ENCODE results near the gene ATP6V0A4. TPM values are rescaled to one million over a fixed set of nuclear protein-coding genes. Genes with fewer than 3 reads are reported as not detected.
"Not testable (repeated sequence)": the region's sequence is repeated elsewhere in the genome, so short reads cannot be mapped to it uniquely, and the experiment has no call there.

ATP6V0A4 gene
- total RNA-seq, 1 donor from 2014 or later, result not detected

DNA sequence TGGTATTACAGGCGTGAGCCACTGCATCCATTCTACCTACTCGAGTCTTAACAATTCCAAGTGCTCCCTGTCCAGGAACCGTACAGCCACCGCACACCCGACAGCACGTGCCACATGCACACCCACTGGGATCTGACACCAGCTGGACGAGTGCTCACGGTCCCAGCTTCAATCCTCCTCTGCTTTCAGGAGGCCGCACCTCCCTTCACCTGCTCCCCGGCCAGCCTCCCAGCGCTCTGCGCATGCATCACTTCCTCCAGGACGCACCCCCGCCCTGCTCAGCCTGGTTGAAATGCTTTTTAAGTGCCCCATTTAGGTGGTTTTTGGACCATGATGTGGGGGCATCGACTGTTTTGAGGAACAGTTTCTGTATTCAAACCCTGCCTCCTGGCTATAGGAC lies 47.5 kb downstream of the ATP6V0A4 start:
- DNase-seq, result no peak

GRCh38 chr7:138749960-138750359 lies 48.0 kb downstream of the ATP6V0A4 start:
- DNase-seq, result no peak

- DNase-seq, result no peak
Measured at GRCh38 chr7:138748666-138749065, 49.3 kb downstream of the ATP6V0A4 start.

DNA sequence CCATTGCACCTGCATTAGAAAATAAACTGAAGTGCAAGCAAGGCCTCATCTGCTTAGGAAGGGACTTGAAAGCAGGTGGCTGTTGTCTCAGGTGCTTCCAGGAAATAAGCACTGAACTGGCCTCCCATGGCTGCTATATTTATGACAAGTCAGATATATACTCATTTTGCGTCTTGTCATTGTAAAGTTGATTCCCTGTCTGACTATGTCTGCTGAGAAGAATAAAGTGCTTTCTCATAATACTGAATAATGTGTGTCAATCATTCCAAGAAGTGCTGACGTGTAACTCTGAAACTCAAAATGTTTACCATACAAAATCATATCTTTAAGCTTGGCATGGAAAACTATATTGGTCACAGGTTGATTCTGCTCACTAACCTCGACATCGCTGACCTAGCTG lies 51.9 kb downstream of the ATP6V0A4 start:
- DNase-seq, result no peak

DNA sequence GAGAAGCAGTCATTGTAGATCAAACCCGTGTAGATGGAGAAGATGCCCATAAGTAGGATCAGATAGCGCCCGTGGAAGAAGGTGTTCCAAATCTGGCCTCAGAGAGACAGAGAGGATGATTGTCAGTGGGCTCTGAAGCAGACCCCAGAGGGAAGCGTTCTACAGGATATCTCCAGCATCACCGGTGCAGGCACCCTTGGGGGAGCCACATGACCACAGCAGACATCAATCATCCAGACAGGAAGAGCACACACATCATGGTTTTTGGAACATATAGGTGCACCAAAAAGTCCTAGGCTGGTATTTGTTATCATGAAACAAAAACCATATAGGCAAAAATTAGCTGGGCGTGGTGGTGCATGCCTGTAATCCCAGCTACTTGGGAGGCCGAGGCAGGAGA lies 52.8 kb downstream of the ATP6V0A4 start:
- DNase-seq, result no peak

DNA sequence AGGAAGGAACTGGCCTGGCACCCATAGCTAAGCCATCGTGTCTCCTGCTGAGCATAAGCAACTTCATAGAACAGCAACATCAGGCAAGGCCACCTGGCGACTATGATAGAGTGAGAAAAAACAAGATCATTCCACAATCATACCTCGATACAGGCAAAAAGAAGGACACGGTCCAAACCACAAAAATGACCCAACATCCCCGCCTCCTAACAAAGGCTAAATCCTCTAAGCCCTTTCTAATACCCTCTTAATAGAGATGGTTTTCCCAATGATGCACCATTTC lies 56.6 kb downstream of the ATP6V0A4 start:
- no peak for DNase-seq

GRCh38 chr7:138739859-138740258 lies 58.1 kb downstream of the ATP6V0A4 start:
- DNase-seq, result no peak

GRCh38 chr7:138738551-138739335 lies 59.3 kb downstream of the ATP6V0A4 start:
- peak; percentile 92 for DNase-seq

GRCh38 chr7:138738114-138738513 lies 59.9 kb downstream of the ATP6V0A4 start:
- DNase-seq, result no peak

- no peak for DNase-seq
Measured at GRCh38 chr7:138735399-138735798, 62.6 kb downstream of the ATP6V0A4 start.

DNA sequence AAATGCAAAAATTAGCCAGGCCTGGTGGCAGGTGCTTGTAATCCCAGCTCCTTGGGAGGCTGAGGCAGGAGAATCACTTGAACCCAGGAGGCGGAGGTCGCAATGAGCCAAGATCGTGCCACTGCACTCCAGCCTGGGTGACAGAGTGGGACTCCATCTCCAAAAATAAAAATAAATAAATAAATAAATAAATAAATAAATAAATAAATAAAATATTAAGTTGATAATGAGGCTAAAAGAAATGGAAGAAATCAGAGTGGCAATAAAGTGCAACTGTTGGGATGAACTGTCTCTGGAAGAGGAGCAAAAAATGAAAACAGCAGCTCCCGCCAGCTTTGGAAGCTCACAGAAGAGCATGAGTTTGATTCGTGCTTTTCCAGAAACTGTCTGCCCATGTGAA lies 66.3 kb downstream of the ATP6V0A4 start:
- DNase-seq, result not testable (repeated sequence)

GRCh38 chr7:138729444-138729843 lies 68.6 kb downstream of the ATP6V0A4 start:
- DNase-seq, result no peak

GRCh38 chr7:138727336-138728099 lies 70.5 kb downstream of the ATP6V0A4 start:
- DNase-seq, result no peak

DNA sequence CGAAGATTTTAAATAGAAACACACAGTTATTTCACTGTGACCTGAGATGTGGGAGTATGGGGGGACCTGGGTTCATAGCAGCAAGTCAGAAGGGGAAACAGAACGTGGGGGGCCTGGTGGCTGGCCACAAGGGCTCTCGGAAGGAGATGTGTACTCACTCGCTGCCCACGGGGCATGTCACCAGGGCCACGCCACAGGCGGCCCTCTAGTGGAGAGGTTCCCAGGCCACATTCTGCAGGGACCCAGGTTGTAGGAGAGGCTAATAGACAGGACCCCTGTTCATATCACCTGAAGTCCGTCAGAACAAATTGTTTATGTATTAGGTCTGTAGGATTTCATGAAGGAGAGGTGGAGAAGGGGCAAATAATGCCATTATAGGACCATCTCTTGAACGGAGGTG lies 71.7 kb downstream of the ATP6V0A4 start:
- no peak for DNase-seq

DNA sequence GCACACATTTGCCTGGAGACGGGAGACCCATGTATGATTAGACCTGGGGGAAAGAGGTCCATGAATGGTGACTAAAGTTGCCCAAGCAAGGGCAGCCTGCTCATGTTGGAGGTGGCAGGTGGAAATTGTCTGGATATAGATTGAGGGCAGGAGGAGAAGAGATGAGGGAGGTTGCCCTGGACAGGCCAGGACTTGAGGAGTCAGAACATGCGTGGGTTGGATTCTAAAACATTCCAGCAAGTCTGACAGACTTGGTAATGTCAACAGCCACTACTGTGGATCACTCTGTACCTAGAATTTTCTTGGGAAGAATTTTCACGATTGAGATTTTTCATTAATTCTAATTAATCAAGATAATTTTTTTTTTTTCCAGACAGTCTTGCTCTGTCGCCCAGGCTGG lies 77.7 kb downstream of the ATP6V0A4 start:
- DNase-seq, result no peak

DNA sequence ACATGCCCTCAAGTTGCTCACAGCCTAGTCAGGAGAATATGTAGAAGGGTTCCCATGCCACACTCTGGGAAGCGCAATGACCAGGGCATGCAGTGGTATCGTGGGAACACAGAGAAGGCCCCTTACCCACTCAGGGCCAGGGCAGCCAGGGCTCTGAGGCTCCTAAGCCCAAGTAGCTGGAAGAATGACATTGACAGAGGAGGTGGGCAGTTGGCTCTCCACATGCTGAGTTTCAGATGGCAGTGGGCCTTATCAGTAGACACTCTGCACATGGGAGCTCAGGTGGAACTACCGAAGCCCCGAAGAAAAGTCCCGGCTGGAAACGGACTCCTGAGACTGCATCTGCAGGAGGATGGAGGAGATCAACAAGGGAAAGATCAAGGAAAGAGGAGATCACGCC lies 81.1 kb downstream of the ATP6V0A4 start:
- DNase-seq, result no peak

DNA sequence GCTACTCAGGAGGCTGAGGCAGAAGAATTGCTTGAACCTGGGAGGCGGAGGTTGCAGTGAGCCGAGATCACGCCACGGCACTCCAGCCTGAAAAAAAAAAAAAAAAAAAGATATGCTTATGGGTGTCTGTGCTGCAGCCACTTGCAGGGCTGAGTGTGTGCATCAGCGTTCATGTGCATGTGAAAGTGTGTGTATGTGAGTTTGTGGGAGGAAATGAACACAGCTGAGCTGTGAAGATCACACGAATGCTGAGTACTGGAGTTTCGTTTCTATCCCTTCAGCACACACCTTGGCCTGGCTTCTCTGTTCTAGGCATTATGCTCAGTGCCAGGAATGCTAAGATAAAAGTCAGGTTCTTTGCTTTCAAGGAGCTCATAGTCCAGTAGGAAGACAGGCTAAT lies 84.8 kb downstream of the ATP6V0A4 start:
- DNase-seq, result no peak

DNA sequence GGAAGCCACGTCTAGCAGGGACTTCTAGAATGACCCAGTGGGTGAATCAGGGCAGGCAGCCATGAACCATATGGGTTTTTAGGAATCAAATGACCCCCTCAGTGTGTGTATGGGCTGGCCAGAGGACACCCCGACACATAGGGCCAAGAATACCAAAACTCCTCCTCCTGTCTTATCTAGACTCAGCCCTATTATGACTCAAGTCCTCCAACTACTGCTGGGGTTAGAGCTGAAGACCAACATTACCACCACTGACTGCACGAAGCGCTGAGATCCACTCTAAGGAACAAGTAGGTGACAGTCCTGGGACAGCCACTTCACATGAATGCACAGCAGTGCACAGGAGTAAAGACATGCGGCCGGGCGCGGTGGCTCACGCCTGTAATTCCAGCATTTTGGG lies 85.3 kb downstream of the ATP6V0A4 start:
- no peak for DNase-seq

GRCh38 chr7:138710536-138711385 lies 87.2 kb downstream of the ATP6V0A4 start:
- no peak for DNase-seq

DNA sequence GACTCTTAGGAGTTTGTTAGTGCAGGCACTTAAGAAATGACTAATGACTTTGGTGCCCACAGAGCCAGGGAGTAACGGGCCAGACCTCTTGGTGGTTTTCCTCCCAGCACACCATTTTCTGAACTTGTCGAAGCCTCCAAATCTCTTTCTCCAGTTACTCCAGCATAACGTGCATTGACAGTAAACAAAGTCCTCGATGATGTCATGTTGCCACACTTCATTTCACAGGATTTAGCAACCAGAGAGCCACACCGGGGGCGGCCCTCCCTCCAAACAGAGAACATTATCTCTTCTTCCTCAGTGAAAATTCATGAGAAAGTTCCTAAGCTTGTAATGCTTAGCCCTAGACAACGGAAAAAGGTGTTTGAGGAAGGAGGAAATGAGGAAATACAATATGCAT lies 92.8 kb downstream of the ATP6V0A4 start:
- no peak for DNase-seq

DNA sequence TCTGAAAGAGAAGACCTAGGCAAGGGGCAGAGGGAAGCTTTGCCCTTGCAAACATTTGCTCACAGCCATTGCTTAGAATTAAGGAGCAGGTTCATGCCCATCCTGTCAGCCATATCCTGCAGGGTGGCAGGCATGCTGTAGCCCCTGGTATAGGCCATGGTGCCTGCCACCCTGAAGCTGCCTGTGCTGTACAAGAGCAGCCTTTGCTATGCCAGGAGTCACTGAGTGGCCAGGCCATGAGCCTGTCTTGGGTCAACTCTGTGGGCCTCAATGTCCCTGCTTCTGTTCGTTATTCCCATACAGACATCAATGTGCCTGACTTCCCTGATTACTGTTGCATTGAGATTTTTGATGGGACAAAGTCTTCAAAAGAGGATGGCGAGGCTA lies 96.5 kb downstream of the ATP6V0A4 start:
- no peak for DNase-seq

- no peak for DNase-seq
Measured at GRCh38 chr7:138700857-138701536, 97.0 kb downstream of the ATP6V0A4 start, which contains the start of gene SVOPL. SVOPL (minus strand) TSS chr7:138701362; CDS start chr7:138679045, 22,317 bp downstream.

DNA sequence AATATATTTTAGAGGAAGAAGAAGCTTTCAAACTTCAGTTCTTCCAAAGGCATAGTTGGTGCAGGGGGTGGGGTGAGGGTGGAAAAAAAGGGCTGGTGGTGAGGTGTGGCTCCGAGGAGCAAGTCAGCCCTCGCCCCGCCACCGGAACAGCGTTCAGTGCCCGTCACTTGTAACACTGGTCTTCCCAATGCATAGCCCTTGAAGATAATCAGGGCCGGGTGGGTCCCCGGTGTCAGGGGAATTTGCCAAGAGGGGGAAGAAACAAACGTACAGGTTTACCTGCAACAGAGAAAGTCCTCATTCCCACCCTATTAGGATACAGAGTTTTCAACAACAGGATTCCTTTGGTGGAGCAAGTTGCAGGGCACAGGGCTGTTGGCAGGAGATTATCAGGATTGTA lies 98.3 kb downstream of the ATP6V0A4 start:
- DNase-seq, result no peak
